ENCODE data around the gene PRKCA.
A peak's percentile ranks its signal among the peaks of the same experiment; 100 is the strongest.
"Not testable (repeated sequence)": the region's sequence is repeated elsewhere in the genome, so short reads cannot be mapped to it uniquely, and the experiment has no call there.

Gene PRKCA

DNA sequence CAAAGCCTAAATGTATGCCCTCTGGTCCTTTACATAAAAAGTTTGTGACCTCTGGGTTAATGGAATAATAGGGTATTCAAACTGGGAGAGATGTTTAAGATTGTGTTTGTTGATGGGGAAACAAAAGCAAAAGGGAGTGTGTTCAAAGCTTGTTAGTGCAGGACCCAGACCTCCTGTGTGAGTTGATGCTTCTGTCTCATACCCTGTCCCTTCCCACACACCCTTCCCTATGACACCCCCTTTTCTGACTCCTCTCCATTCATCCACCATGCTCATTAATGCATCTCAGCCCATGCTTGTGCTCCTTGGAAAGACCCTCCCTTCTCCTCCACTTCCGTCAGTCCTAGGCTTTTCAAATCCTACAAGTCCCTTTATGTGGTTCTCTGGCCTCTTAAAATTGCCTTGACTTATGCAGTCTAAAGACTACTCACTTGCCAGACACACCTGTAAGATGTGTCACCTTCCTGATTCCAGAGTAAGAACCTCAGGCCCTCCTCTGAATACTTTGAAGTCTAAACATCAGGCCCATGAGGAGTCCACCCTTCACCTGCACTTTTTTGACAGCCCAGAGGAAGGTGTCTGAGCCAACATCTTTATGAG, 404.5 kb downstream of the PRKCA start:
- TF ChIP-seq POLR2AphosphoS5 (IDR thresholded peaks at IDR 0.05; ENCODE audit: low read depth, low read length) (no peak), TAF1 (IDR thresholded peaks at IDR 0.05; ENCODE audit: borderline replicate concordance, low read depth, low read length) (no peak), POLR2A (IDR thresholded peaks at IDR 0.05; ENCODE audit: low read depth, low read length) (no peak)
- FAIRE-seq (no peak), DNase-seq (ENCODE audit: insufficient read length) (no peak)

DNA sequence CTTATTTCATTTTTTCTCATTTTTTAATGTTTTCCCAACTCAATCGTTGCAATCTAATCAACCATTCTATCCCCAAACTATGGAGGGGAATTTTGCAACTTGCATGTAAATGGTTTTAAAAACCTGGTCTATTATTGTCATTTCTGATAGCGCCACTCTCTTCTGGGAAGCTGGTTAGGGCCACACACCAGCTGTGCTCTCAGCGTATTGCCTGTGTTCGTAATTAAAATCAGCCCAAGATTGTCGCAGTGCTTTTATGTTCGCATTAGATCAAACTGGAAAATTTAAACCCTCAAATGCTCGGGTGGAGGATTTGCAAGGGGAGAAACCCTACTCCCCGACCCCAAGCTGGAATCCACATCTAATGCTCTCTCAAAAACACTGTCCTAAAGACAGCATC, 409.0 kb downstream of the PRKCA start:
- TF ChIP-seq POLR2A (IDR thresholded peaks at IDR 0.05; ENCODE audit: low read depth, low read length), result no peak
- TF ChIP-seq TAF1 (IDR thresholded peaks at IDR 0.05; ENCODE audit: borderline replicate concordance, low read depth, low read length), result no peak
- TF ChIP-seq POLR2AphosphoS5 (IDR thresholded peaks at IDR 0.05; ENCODE audit: low read depth, low read length), result no peak
- no peak for FAIRE-seq

DNA sequence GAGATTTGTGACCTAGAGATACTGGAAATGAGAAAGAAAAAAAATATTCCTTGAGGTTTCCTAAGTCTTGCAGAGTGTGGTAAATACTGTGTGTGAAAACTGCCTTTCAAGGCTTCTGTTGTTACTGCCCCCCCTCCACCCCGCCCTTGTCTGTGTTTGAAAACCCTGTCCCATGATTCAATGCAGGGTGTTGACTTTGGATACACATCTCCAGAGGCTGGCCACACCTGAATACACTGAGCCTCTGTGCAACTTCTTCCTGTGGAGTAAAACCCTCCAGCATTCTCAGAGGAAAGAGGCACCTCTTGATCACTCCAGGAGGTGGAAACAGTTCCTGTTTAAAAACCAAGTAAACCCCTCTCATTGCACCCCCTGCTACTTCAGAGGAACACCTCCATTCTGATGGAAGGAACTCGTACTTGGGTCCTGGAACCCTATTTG, 409.5 kb downstream of the PRKCA start:
- FAIRE-seq (no peak), DNase-seq (ENCODE audit: insufficient read length) (no peak)
- no peak for TF ChIP-seq POLR2A (IDR thresholded peaks at IDR 0.05; ENCODE audit: low read depth, low read length)
- TF ChIP-seq POLR2AphosphoS5 (IDR thresholded peaks at IDR 0.05; ENCODE audit: low read depth, low read length), result no peak
- TF ChIP-seq TAF1 (IDR thresholded peaks at IDR 0.05; ENCODE audit: borderline replicate concordance, low read depth, low read length), result no peak

More for the DNA sequence above, 409.0 kb downstream of the PRKCA start:
- no peak for DNase-seq (ENCODE audit: insufficient read length)

DNA sequence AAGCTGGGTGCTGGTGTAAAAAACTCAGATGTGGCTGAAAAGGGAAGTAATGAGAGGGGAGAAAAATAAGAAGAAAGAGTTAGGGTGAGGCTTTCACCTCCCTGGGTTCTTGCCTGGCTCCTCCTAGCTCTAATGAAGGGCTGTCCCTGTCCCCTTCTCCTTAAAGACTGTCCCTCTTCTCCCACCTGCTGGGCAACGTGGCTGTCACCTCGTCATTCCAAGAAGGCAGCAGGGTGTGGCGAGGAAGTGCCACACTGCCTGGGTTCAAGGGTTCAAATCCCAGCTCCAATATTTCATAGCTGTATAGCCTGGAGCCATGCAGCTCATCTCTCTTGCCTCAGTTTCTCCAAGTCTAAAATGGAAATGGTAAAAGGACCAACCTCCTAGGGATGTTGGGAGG, 410.0 kb downstream of the PRKCA start:
- FAIRE-seq (no peak), DNase-seq (ENCODE audit: insufficient read length) (no peak)
- no peak for TF ChIP-seq TAF1 (IDR thresholded peaks at IDR 0.05; ENCODE audit: borderline replicate concordance, low read depth, low read length)
- TF ChIP-seq POLR2A (IDR thresholded peaks at IDR 0.05; ENCODE audit: low read depth, low read length), result no peak
- no peak for TF ChIP-seq POLR2AphosphoS5 (IDR thresholded peaks at IDR 0.05; ENCODE audit: low read depth, low read length)

DNA sequence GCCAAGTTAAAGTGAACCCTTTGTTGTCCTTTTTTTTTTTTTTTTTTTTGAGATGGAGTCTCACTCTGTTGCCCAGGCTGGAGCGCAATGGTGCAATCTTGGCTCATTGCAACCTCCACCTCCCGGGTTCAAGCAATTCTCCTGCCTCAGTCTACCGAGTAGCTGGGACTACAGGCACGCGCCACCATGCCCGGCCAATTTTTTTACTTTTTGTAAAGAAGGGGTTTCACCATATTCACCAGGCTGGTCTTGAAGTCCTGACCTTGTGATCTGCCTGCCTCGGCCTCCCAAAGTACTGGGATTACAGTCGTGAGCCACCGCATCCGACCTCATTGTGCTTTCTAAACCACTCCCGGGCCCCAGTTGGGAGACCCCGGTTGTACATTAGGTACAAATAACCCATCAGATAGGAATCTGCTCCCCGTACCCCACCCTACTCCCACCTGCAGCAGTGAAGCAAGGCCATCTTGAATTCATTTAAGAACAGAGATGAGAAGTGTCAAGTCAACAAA, 410.7 kb downstream of the PRKCA start:
- FAIRE-seq; DNase-seq (ENCODE audit: insufficient read length): not testable (repeated sequence)

DNA sequence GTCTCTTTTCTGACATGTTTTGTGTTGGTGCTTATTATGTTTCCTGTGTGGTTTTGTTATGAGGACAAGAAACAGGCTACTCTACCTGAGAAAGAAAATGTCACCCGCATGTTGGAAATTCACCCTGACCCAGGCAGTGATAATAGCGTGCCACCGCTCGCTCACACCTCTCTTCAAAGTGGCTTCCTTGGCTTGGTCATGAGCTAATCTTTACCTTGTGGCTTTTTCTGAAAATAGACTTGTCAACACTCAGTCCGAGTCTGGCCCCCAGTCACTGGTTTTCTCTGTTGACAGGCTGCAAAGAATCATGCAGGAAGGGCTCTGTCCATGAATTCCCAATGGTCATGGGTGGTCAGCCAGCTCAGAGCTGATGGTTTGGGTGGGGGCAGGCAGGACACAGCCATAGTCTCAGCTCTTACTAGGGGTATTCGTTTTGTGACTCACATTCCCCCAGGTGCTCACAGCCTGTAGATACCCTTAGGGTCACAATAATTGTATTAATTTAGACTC, 411.2 kb downstream of the PRKCA start:
- no peak for FAIRE-seq
- TF ChIP-seq POLR2A (IDR thresholded peaks at IDR 0.05; ENCODE audit: low read depth, low read length) (no peak), POLR2AphosphoS5 (IDR thresholded peaks at IDR 0.05; ENCODE audit: low read depth, low read length) (no peak), TAF1 (IDR thresholded peaks at IDR 0.05; ENCODE audit: borderline replicate concordance, low read depth, low read length) (no peak)
- DNase-seq (ENCODE audit: insufficient read length), result no peak

DNA sequence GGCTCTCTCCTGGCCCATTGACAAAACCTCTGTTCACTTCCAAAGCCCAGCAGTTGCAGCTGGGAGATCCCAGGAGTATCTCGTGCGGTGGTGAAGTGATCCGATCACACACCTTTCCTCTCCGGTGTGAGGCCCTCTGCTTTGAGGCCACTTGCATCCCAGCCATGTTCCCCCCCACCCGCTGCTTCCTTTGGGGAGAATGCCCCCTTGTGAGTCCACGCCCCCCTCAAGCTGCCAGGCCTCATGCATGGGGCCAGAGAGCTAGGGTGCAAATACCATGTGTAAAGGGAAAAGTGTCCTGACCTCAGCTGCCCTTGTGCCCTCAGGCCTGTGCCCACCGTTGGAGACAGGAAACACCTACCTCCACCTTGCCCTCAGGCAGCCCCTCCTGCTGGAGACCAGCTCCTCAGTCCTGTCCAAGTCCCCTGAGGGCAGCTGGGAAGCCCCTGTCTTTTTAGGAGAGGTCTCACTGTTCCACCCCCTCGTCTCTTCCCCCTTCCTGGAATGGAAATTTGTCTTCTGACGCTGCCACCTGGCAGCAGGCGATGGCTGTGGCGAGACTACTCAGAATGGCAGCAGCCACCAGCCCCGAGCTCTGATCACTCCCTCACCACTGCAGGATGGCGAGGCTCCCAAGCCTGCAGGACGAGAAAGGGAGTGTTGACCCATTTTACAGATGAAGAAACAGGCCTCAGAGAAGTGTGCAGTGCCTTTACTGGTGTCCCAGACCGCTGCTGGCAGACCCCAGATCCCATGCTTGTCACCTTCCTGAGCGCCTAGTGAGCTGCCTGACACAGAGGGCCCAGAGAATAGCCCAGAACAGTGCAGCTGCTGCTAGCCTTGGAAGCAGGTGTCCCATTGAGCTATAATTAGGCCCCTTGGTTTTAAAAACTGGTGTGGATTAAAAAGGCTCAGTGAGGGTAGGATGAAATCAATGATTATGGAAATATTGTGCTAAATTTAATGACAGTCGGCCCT, 411.9 kb downstream of the PRKCA start:
- FAIRE-seq (no peak), DNase-seq (ENCODE audit: insufficient read length) (no peak)
- TF ChIP-seq POLR2AphosphoS5 (IDR thresholded peaks at IDR 0.05; ENCODE audit: low read depth, low read length) (no peak), POLR2A (IDR thresholded peaks at IDR 0.05; ENCODE audit: low read depth, low read length) (no peak), TAF1 (IDR thresholded peaks at IDR 0.05; ENCODE audit: borderline replicate concordance, low read depth, low read length) (no peak)

DNA sequence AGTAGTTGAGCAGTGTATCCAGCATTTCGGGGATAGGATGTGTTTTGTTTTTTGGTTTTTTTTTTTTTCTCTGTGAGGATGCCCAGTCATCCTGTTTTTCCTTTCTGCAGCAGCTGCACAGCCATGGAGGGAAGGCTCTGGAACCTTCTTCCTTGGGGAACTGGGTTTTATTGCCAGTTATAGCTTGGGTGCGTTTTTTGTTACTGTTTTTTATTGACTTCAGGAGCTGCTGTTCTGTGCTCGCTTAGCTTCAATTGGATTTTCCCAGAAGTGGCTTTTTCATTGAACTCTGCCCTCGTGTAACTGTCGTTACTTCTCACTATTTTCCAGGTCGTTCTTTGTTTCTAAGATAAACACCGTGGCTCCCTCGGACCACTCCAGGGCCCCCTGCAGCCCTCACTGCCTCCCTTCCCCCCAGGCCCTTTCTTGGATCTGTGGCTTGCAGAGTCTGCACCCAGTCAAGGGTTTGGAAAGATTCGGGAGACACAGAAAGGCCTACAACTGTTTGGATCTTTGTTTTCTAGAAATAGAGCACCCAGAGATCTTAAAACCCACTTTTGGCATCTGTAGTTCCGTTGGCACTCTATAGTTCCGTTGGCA, 412.8 kb downstream of the PRKCA start:
- no peak for FAIRE-seq
- TF ChIP-seq TAF1 (IDR thresholded peaks at IDR 0.05; ENCODE audit: borderline replicate concordance, low read depth, low read length), result no peak
- TF ChIP-seq POLR2A (IDR thresholded peaks at IDR 0.05; ENCODE audit: low read depth, low read length), result no peak
- TF ChIP-seq POLR2AphosphoS5 (IDR thresholded peaks at IDR 0.05; ENCODE audit: low read depth, low read length), result no peak
- DNase-seq (ENCODE audit: insufficient read length), result no peak

DNA sequence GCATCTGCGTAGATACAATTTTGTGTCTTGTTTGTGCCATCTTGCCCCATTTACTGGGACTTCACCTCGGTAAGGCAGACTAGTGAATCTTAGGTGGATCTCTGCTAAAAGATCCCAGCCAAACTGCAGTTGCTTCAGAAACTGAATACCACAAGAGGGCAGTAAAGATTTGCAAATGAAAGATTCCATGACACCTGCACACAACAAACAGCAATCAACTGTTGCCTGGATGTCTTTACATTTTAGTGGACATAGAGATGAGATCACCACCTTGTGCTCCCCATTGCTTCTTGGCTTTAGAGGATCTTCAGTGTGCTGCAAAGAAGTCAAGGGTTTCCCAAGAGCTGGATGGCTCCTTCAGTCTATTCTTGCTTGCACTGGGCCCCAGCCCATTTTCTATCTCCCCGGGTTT, 413.3 kb downstream of the PRKCA start:
- peak; percentile 53 for FAIRE-seq
- TF ChIP-seq POLR2A (IDR thresholded peaks at IDR 0.05; ENCODE audit: low read depth, low read length), result no peak
- no peak for TF ChIP-seq POLR2AphosphoS5 (IDR thresholded peaks at IDR 0.05; ENCODE audit: low read depth, low read length)
- no peak for TF ChIP-seq TAF1 (IDR thresholded peaks at IDR 0.05; ENCODE audit: borderline replicate concordance, low read depth, low read length)
- DNase-seq (ENCODE audit: insufficient read length), result peak; percentile 27

DNA sequence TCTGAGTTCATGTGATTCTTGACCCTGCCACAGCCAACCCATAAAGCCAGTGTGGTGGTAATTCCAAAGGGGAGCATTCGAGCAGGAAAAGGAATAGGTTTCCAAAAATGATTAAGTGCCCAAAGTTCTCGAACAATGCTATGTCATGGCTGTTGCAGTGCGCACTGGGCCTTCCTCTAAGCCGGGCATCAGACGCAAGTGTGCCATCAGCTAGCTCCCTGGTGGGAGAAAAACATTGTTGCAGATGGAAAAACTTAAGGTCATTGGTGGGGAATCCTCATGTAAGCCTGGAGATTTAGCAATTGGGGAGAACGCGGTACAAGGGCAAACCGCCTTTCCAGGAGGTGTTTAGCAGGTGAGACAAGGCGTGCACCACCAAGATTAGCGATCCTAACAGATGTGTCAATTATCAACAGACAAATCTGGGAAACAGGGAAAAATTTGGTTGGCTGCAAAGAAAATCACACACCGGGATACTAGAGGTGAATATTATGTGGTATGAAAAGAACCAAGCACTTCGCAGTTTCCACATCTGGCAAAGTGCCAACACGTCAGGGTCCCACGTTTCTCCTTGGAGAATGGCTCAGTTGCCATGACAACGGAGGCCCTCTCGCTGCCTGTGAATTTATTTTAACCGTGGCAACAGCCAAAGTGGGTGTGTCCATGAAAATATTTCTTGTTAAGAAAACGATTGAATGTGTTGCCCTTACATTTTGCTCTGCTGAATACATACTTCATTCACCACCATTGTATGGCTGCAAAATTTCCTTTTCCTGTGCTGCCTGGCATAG, 414.0 kb downstream of the PRKCA start:
- DNase-seq (ENCODE audit: insufficient read length), result no peak
- no peak for FAIRE-seq
- TF ChIP-seq POLR2AphosphoS5 (IDR thresholded peaks at IDR 0.05; ENCODE audit: low read depth, low read length), result no peak
- no peak for TF ChIP-seq TAF1 (IDR thresholded peaks at IDR 0.05; ENCODE audit: borderline replicate concordance, low read depth, low read length)
- TF ChIP-seq POLR2A (IDR thresholded peaks at IDR 0.05; ENCODE audit: low read depth, low read length), result no peak

DNA sequence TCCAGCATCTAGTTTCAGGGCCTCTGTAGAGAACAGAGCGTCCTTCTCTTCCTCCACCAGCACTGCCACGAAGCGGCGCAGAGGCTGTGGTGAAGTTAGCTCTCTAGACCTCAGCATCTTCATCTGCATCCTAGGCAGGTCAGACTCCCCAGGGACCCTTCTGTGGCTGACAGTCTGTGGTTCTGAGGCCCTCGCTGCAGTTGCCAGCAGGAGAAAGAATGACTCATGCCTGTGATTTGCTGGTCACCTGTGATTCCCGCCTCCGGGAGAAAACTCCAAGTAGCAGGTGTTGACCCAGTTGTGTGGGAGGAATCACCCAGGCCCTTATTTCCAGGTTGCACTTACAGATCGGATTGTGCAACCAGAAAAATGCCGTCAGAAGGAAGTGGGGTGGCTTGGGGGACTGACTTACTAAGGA, 415.2 kb downstream of the PRKCA start:
- no peak for DNase-seq (ENCODE audit: insufficient read length)
- no peak for FAIRE-seq
- TF ChIP-seq POLR2AphosphoS5 (IDR thresholded peaks at IDR 0.05; ENCODE audit: low read depth, low read length), result no peak
- no peak for TF ChIP-seq POLR2A (IDR thresholded peaks at IDR 0.05; ENCODE audit: low read depth, low read length)
- no peak for TF ChIP-seq TAF1 (IDR thresholded peaks at IDR 0.05; ENCODE audit: borderline replicate concordance, low read depth, low read length)
